Activated B cell treated with CpG ODN at 0.5 μM for 24 hours (primary cell): Measurements from ENCODE around the gene TFR2. TPM values are rescaled to one million over a fixed set of nuclear protein-coding genes. Genes with fewer than 3 reads are reported as not detected.

Experiments
- ATAC-seq: fragments of 200-7000 bp; cut with Tn5 transposase; one replicate; pipeline ENCODE4 v1.10.0; 2021; ENCODE audit warnings: low read depth, mild to moderate bottlenecking, moderate library complexity
- CTCF ChIA-PET: fragments of 350-600 bp; sonication (Branson Sonifier 250); formaldehyde crosslinking; loops from one replicate; lab custom pipeline; 2021; ENCODE audit warnings: antibody characterized with exemption; lab: Charles Lee
- POLR2A ChIA-PET: fragments of 350-600 bp; sonication (Branson Sonifier 250); formaldehyde crosslinking; loops from one replicate; lab custom pipeline; 2021; ENCODE audit warnings: antibody characterized with exemption; lab: Charles Lee
- DNase-seq: peaks from one replicate; pipeline ENCODE4 v3.0.0; 2022
- H3K27ac Mint-ChIP-seq: one replicate; pipeline ENCODE4 v1.8.0; 2020; ENCODE audit warnings: mixed read lengths
- H3K27me3 Mint-ChIP-seq: one replicate; pipeline ENCODE4 v1.8.0; 2021; ENCODE audit warnings: mixed read lengths
- H3K36me3 Mint-ChIP-seq: one replicate; pipeline ENCODE4 v1.8.0; 2021; ENCODE audit warnings: low read depth, mixed read lengths
- H3K4me1 Mint-ChIP-seq: one replicate; pipeline ENCODE4 v1.8.0; 2021; ENCODE audit warnings: mixed read lengths
- H3K4me3 Mint-ChIP-seq: one replicate; pipeline ENCODE4 v1.8.0; 2020; ENCODE audit warnings: mild to moderate bottlenecking, mixed read lengths
- H3K9me3 Mint-ChIP-seq: one replicate; pipeline ENCODE4 v1.8.0; 2020; ENCODE audit warnings: mixed read lengths
- intact Hi-C: fragments of 100-400 bp; cut with micrococcal nuclease; formaldehyde crosslinking; loops from one replicate; pipeline ENCODE4 v1.15.1; 2024
- total RNA-seq: library from RNA; stranded (reverse); gene quantifications from 2 replicates; pipeline ENCODE4 v1.2.3, GENCODE V29; 2022
- TF ChIP-seq, protein P1 (sequence below): fragments of 200-600 bp; IDR thresholded peaks from one replicate; pipeline ENCODE4 v1.8.0; 2022; ENCODE audit warnings: antibody characterized with exemption, mild to moderate bottlenecking

Gene TFR2
- total RNA-seq, 1 donor from 2014 or later, result 7.5 TPM

DNA sequence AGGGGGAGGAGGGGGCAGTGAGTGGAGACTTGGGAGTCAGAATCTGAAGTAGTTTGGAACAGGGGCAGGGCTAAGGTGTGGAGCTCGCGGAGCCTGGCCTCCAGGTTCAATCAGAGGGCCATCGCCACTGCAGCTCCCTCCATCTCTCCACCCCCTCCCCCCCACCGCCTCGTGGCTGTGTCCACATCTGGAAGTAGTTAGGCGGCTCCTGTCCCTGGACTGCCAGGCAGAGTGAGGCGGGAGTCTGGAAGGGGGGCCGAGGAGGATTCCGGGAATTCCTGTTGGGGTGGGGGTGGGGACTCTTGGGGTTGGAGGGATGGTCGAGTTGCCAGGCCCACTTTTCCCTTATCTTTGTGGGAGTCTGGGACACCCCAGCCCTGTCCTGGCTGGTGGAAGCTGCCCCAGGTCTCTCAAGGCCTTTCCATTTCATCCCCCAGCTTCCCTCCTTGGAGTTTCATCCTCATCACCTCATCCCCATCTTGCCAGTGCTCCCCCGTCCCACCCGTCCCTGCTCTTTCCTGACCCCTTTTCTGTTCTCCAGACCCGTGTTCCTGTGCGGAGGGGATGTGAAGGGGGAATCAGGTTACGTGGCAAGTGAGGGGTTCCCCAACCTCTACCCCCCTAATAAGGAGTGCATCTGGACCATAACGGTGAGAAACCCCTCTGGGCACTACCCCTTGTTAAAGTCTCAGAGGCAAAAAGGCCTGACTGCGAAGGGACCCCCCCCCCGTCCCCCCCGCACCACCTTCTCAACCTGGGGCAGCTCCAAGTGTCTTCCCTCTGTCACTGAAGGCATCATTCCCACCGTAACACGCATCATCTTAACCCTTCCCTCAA lies 38.2 kb downstream of the TFR2 start:
- ChIA-PET CTCF (interaction anchor here (1.1 to 1.4 kb wide), 3 partner anchors 14 to 102 kb away, joined by 3 to 4 read pairs (median 4); partner anchors contain the start of gene FBXO24), POLR2A (interaction anchor here (0.6 to 1.6 kb wide), 8 partner anchors 9 to 287 kb away, joined by 3 to 13 read pairs (median 6); partner anchors contain the start of genes FBXO24, LRCH4, MOSPD3 and POP7)
- Mint-ChIP-seq H3K9me3 (no peaks in the 10 kb centered on the region), H3K27me3 (no peaks in the 10 kb centered on the region), H3K27ac (no peak overlapping the region), H3K4me1 (peaks cover 19% of the 10 kb centered on the region), H3K4me3 (peak overlapping the region; percentile 81), H3K36me3 (no peaks in the 10 kb centered on the region)
- intact Hi-C loops, result no loop called here
- TF ChIP-seq, protein P1, sequence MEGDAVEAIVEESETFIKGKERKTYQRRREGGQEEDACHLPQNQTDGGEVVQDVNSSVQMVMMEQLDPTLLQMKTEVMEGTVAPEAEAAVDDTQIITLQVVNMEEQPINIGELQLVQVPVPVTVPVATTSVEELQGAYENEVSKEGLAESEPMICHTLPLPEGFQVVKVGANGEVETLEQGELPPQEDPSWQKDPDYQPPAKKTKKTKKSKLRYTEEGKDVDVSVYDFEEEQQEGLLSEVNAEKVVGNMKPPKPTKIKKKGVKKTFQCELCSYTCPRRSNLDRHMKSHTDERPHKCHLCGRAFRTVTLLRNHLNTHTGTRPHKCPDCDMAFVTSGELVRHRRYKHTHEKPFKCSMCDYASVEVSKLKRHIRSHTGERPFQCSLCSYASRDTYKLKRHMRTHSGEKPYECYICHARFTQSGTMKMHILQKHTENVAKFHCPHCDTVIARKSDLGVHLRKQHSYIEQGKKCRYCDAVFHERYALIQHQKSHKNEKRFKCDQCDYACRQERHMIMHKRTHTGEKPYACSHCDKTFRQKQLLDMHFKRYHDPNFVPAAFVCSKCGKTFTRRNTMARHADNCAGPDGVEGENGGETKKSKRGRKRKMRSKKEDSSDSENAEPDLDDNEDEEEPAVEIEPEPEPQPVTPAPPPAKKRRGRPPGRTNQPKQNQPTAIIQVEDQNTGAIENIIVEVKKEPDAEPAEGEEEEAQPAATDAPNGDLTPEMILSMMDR, result no peak
- no peak for DNase-seq
- no peak for ATAC-seq

DNA sequence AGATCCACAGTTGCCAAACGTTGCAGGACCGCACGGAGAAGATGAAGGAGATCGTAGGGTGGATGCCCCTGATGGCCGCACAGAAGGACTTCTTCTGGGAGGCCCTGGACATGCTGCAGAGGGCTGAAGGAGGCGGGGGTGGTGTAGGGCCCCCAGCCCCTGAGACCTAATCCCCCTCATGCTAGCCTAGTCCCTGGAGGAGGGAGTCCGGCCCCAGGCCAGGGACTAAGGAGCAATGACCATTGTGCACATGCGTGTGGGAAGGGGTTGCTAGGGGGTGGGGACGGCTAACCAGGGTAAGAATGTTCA lies 40.7 kb downstream of the TFR2 start:
- Mint-ChIP-seq H3K4me3 (no peak overlapping the region), H3K4me1 (peaks cover 15% of the 10 kb centered on the region), H3K27me3 (no peaks in the 10 kb centered on the region), H3K27ac (no peak overlapping the region), H3K9me3 (no peaks in the 10 kb centered on the region), H3K36me3 (no peaks in the 10 kb centered on the region)
- POLR2A ChIA-PET, result no interaction called here
- TF ChIP-seq, protein P1, result no peak
- CTCF ChIA-PET, result no interaction called here
- ATAC-seq (no peak), DNase-seq (no peak)
- intact Hi-C loops, result no loop called here

DNA sequence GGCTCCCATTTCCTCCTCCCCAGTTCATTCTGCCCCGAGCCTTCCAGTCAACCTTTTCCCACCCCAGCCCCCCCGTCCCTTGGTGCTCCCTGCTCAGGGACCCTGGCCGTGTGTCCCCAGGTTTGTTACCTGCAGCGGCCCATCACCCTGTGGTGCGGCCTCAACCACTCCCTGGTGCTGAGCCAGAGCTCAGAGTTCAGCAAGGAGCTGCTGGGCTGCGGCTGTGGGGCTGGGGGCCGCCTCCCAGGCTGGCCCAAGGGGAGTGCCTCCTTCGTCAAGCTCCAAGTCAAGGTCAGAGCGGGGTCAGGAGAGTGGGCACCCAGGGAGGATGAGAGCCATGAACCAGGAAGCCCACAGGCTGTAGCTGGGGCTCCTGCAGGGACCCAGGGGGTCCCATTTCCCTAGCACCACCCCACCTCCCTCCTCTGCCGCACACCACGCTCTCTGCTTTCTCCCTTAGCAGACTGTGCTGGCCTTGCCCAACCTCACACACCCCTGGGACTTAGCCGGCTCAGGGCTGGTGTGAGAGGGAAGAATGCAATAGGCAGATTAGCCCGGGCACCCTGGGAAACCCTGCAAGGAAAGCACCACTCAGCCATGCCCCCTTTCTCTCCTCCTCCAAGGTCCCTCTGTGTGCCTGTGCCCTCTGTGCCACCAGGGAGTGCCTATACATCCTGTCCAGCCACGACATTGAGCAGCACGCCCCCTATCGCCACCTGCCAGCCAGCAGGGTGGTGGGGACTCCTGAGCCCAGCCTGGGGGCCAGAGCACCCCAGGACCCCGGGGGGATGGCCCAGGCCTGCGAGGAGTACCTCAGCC lies 41.2 kb downstream of the TFR2 start:
- Mint-ChIP-seq H3K27me3 (no peaks in the 10 kb centered on the region), H3K9me3 (no peaks in the 10 kb centered on the region), H3K4me3 (no peak overlapping the region), H3K27ac (no peak overlapping the region), H3K36me3 (no peaks in the 10 kb centered on the region), H3K4me1 (peaks cover 9% of the 10 kb centered on the region)
- DNase-seq, result no peak
- ATAC-seq, result no peak
- ChIA-PET CTCF (no interaction called here), POLR2A (interaction anchor here (0.7 kb wide), 1 partner anchor 32 kb away, joined by 11 read pairs; no protein-coding TSS in a partner anchor)
- intact Hi-C loops, result no loop called here
- TF ChIP-seq, protein P1, result no peak

DNA sequence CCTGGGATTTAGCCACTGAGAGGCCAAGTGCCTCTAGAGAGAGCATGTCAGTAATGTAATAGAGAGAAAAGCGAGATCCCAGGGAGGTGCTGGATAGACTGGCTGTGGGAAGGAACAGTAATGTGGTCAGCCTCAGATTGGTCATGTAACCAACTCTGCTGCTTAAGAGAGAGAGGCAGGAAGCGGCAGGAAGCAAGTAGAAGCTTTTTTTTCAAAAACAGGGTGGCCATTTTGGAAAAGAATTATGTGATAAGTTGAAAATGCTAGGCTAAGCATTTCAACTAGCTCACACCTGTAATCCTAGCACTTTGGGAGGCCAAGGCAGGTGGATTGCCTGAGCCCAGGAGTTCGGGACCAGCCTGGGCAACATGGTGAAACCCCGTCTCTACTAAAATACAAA lies 42.9 kb downstream of the TFR2 start:
- DNase-seq (no peak), ATAC-seq (no peak)
- Mint-ChIP-seq H3K9me3 (no peaks in the 10 kb centered on the region), H3K4me1 (no peaks in the 10 kb centered on the region), H3K4me3 (no peak overlapping the region), H3K27ac (no peak overlapping the region), H3K36me3 (no peaks in the 10 kb centered on the region), H3K27me3 (no peaks in the 10 kb centered on the region)
- intact Hi-C loops, result no loop called here
- CTCF ChIA-PET, result interaction anchor here (1.5 kb wide), 1 partner anchor 10 kb away, joined by 5 read pairs; no protein-coding TSS in a partner anchor
- POLR2A ChIA-PET, result interaction anchor here (0.5 to 1.7 kb wide), 4 partner anchors 10 to 13 kb away, joined by 5 to 9 read pairs (median 6); partner anchors contain the start of genes FBXO24 and LRCH4
- TF ChIP-seq, protein P1, result no peak

DNA sequence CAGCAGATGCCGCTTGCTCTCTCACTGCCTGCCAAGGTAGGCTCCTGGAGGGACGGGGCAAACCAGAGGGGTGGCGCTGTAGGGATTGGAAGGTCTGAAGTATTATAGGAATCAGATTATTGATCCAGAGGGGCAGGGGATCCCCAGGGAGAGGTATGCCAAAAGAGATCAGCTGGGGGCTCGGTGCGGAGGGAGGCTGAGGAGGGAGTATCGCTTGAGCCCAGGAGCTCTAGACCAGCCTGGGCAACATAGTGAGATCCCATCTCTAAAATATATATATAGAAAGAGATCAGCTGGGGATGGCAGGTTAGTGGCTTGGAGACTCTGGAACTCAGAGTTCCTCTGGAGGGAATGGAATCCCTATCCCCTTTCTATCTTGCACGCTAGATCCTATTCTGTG lies 46.2 kb downstream of the TFR2 start:
- TF ChIP-seq, protein P1, result no peak
- ChIA-PET POLR2A (interaction anchor here (0.7 to 1.2 kb wide), 2 partner anchors 11 to 40 kb away, joined by 3 read pairs; no protein-coding TSS in a partner anchor), CTCF (no interaction called here)
- intact Hi-C loops, result no loop called here
- Mint-ChIP-seq H3K4me1 (no peaks in the 10 kb centered on the region), H3K36me3 (no peaks in the 10 kb centered on the region), H3K9me3 (no peaks in the 10 kb centered on the region), H3K4me3 (no peak overlapping the region), H3K27ac (no peak overlapping the region), H3K27me3 (peaks cover 10% of the 10 kb centered on the region)
- DNase-seq (no peak), ATAC-seq (no peak)
